Body of pancreas (tissue), 4 donors: ENCODE results near the gene SHOC2. TPM values are rescaled to one million over a fixed set of nuclear protein-coding genes. Genes with fewer than 3 reads are reported as not detected.
A peak's percentile ranks its signal among the peaks of the same experiment; 100 is the strongest.

ENCODE experiments used
- ATAC-seq: fragments of 150-250 bp; one replicate; pipeline ENCODE4 v1.9.1; 2016
- DNase-seq, 4 donors: peaks; one replicate each; pipeline ENCODE4 v3.0.0-alpha.2; 2019
- H3K27ac ChIP-seq, 4 donors: fragments of 200-600 bp; sonication (generic); 1 replicate in 3 of 4; 2 replicates in 1 of 4; pipeline versions ENCODE4 v1.5.1 to v1.6.1; 2016 to 2019; ENCODE audit warnings: mild to moderate bottlenecking in 1 of 4, mixed read lengths in 1 of 4, moderate library complexity in 1 of 4
- H3K27me3 ChIP-seq, 2 donors: fragments of 200-600 bp; sonication (generic); one replicate each; pipeline ENCODE4 v1.6.0; 2016; ENCODE audit warnings: mild to moderate bottlenecking in 1 of 2
- H3K36me3 ChIP-seq, 2 donors: fragments of 200-600 bp; sonication (generic); replicated peaks in 1 of 2; 2 replicates each; pipeline ENCODE4 v1.5.1; 2016; ENCODE audit warnings: low read depth in 2 of 2; ENCODE audit not compliant: insufficient read depth in 1 of 2
- H3K4me1 ChIP-seq: fragments of 200-600 bp; sonication (generic); one replicate; pipeline ENCODE4 v1.6.0; 2016
- H3K4me3 ChIP-seq, 2 donors: fragments of 200-600 bp; sonication (generic); 1 replicate in 1 of 2; 2 replicates in 1 of 2; pipeline ENCODE4 v1.5.1; 2016 to 2019
- H3K9me3 ChIP-seq, 3 donors: fragments of 200-600 bp; sonication (generic); 1 replicate in 2 of 3; 2 replicates in 1 of 3; pipeline ENCODE4 v1.5.1; 2016
- CTCF ChIP-seq, 7 experiments: fragments of 450-650 bp in 4 of 7; fragments of 200-600 bp in 3 of 7; sonication (generic) in 3 of 7; IDR thresholded peaks; one replicate each; pipeline ENCODE4 v1.5.1; 2016 to 2019; ENCODE audit warnings: antibody characterized with exemption in 7 of 7
- POLR2A ChIP-seq, 3 donors: fragments of 450-650 bp; IDR thresholded peaks; one replicate each; pipeline ENCODE4 v1.6.1; 2016; ENCODE audit warnings: antibody characterized with exemption in 3 of 3, mild to moderate bottlenecking in 2 of 3
- WGBS, 2 donors: methylation state at CpG; one replicate each; pipeline ENCODE4 v1.1.5; 2017; 5-methylcytosine and 5-hydroxymethylcytosine counted together
- intact Hi-C: fragments of 100-400 bp; cut with DNase I; formaldehyde crosslinking; loops from one replicate; pipeline ENCODE4 v1.15.1; 2023
- total RNA-seq, 2 donors: library from RNA; depleted of rRNA; stranded (reverse); fragments of >200 nt; gene quantifications; one replicate each; pipeline ENCODE4 v1.1.0, GENCODE V29; 2016

The SHOC2 gene
- total RNA-seq, 2 donors from 2014 or later, result 24.1 to 26.0 TPM

GRCh38 chr10:111023060-111023459 lies 103.7 kb downstream of the SHOC2 start:
- Histone ChIP-seq H3K36me3 (no peaks in the 10 kb centered on the region), H3K4me3 (no peak overlapping the region), H3K9me3 (no peaks in the 10 kb centered on the region), H3K27ac (no peak overlapping the region), H3K27me3 (no peaks in the 10 kb centered on the region), H3K4me1 (no peaks in the 10 kb centered on the region)
- ATAC-seq, result no peak
- no peak for DNase-seq
- intact Hi-C loops, result no loop called here
- no peak for TF ChIP-seq CTCF (IDR thresholded peaks at IDR 0.05)
- TF ChIP-seq POLR2A (IDR thresholded peaks at IDR 0.05), result no peak

GRCh38 chr10:111030042-111030750 lies 110.8 kb downstream of the SHOC2 start:
- no peak overlapping the region for H3K27ac ChIP-seq
- intact Hi-C loops, result no loop called here
- DNase-seq (no peak), ATAC-seq (no peak)
- peaks cover 0 to 8% (median 0%) of the 10 kb centered on the region in 3 donors for H3K9me3 ChIP-seq
- no peak overlapping the region for H3K4me3 ChIP-seq
- TF ChIP-seq CTCF (IDR thresholded peaks at IDR 0.05) (no peak), POLR2A (IDR thresholded peaks at IDR 0.05) (no peak)
- WGBS, 2 donors, result 98 to 99% methylated on average over 9 of the region's 9 CpGs
- no peaks in the 10 kb centered on the region for H3K36me3 ChIP-seq
- H3K27me3 ChIP-seq, result no peaks in the 10 kb centered on the region
- no peaks in the 10 kb centered on the region for H3K4me1 ChIP-seq

- H3K4me1 ChIP-seq, result no peaks in the 10 kb centered on the region
- intact Hi-C loops, result no loop called here
- H3K4me3 ChIP-seq, result no peak overlapping the region
- peaks cover 0 to 9% (median 0%) of the 10 kb centered on the region in 3 donors for H3K9me3 ChIP-seq
- no peak for ATAC-seq
- H3K27ac ChIP-seq, result no peak overlapping the region
- TF ChIP-seq CTCF (IDR thresholded peaks at IDR 0.05) (no peak), POLR2A (IDR thresholded peaks at IDR 0.05) (no peak)
- H3K27me3 ChIP-seq, result no peaks in the 10 kb centered on the region
- DNase-seq, result no peak
- WGBS, 2 donors, result 84 to 87% methylated on average over 2 of the region's 2 CpGs
- H3K36me3 ChIP-seq, result no peaks in the 10 kb centered on the region
These were observed 115.3 kb downstream of the SHOC2 start for GRCh38 chr10:111034598-111035310.

- ATAC-seq (no peak), DNase-seq (no peak)
- Histone ChIP-seq H3K27ac (no peak overlapping the region), H3K27me3 (no peaks in the 10 kb centered on the region), H3K36me3 (no peaks in the 10 kb centered on the region), H3K4me1 (no peaks in the 10 kb centered on the region), H3K4me3 (no peak overlapping the region), H3K9me3 (peaks cover 0 to 15% (median 0%) of the 10 kb centered on the region in 3 donors)
- TF ChIP-seq POLR2A (IDR thresholded peaks at IDR 0.05), result no peak
- intact Hi-C loops, result no loop called here
These were observed 116.1 kb downstream of the SHOC2 start for GRCh38 chr10:111035542-111035941.

- Histone ChIP-seq H3K4me1 (no peaks in the 10 kb centered on the region), H3K27ac (no peak overlapping the region), H3K27me3 (no peaks in the 10 kb centered on the region), H3K4me3 (no peak overlapping the region), H3K36me3 (no peaks in the 10 kb centered on the region), H3K9me3 (peaks cover 0 to 15% (median 0%) of the 10 kb centered on the region in 3 donors)
- TF ChIP-seq POLR2A (IDR thresholded peaks at IDR 0.05), result no peak
- peak in 2 of 7 experiments; percentile 11 to 17 for TF ChIP-seq CTCF (IDR thresholded peaks at IDR 0.05)
- intact Hi-C loops, result no loop called here
- no peak for DNase-seq
- ATAC-seq, result no peak
These were observed 118.5 kb downstream of the SHOC2 start for GRCh38 chr10:111037858-111038257.
